Choroid plexus epithelial cell (primary cell): ENCODE measurements around the gene C20orf141.

ENCODE experiments used
- DNase-seq: peaks from one replicate; pipeline ENCODE4 v3.0.0-alpha.2; 2010; ENCODE audit warnings: low read depth
- H3K4me3 ChIP-seq: 2 replicates; pipeline ENCODE4 v1.5.1; 2011; ENCODE audit warnings: low read depth, mild to moderate bottlenecking, control low read depth, low read length, moderate library complexity
- CTCF ChIP-seq: conservative IDR thresholded peaks from 2 replicates; pipeline ENCODE4 v1.5.1; 2011; ENCODE audit warnings: low read depth, mild to moderate bottlenecking, control low read depth, inconsistent platforms, low read length, moderate library complexity

C20orf141 gene

GRCh38 chr20:2800521-2801285 is 14.1 kb upstream of the C20orf141 start, which contains the start of gene CPXM1:
TSS of gene CPXM1 (minus strand) at chr20:2800627. CDS start at chr20:2800572, 55 bp downstream.
- DNase-seq = no peak
- peak; percentile 1 for TF ChIP-seq CTCF
- peak within 1 kb of the TSS; percentile 60 for H3K4me3 ChIP-seq

GRCh38 chr20:2801286-2801728 is 13.5 kb upstream of the C20orf141 start:
- no peak for DNase-seq
- no peak overlapping the region for H3K4me3 ChIP-seq
- TF ChIP-seq CTCF = no peak

- DNase-seq = no peak
- no peak overlapping the region for H3K4me3 ChIP-seq
- TF ChIP-seq CTCF = no peak
These were observed 10.6 kb upstream of the C20orf141 start for GRCh38 chr20:2804041-2804828.

- no peak overlapping the region for H3K4me3 ChIP-seq
- TF ChIP-seq CTCF = no peak
- DNase-seq = no peak
These were observed 9.7 kb upstream of the C20orf141 start for GRCh38 chr20:2804852-2805688.

GRCh38 chr20:2805689-2806350 is 9.0 kb upstream of the C20orf141 start:
- no peak for TF ChIP-seq CTCF
- no peak overlapping the region for H3K4me3 ChIP-seq
- DNase-seq = no peak

GRCh38 chr20:2806351-2806701 is 8.5 kb upstream of the C20orf141 start:
- no peak for DNase-seq
- H3K4me3 ChIP-seq = no peak overlapping the region
- no peak for TF ChIP-seq CTCF
